Ecto neural progenitor cell (in vitro differentiated cells): ENCODE data around the gene NEDD9.

ENCODE experiments used
- DNase-seq: peaks from one replicate; pipeline ENCODE4 v3.0.0-alpha.2; 2018; ENCODE audit warnings: low spot score

NEDD9 gene

DNA sequence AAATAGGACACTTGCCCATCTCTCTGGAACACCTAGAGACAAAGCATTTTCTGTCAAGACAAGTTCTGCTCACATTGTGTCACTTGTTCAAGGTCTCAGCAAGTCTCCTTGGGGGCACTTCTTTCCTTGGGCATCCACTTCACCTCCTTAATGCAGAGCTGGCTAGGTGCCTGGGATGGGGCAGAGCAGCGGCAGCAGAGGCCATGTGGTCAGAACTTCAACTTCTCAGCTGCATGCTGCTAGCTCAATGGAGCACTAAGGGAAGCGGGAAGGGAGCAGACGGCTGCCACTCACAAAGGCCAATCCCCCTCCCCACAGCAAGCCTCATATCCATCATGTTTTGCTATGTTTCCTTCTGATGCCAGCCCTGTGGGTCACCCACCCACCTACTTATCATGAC lies 31.5 kb downstream of the NEDD9 start:
- DNase-seq = no peak

DNA sequence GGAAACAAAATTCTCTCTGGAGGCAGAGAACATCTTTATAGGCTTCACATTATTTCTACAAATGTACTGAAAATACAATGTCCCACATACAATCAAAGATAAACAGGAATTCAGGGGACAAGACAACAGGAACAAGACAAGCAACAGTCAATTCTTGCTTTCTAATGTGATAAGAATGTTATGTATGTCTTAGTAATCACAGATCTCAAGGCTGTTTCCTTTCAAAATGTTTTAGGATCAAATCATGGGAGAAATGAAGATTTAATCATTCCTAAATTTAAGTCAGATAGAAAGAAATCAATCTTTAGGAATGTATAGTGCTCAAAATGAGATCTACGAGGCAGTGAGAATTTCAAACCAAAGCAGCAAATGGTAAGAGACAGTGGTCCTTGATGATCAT lies 32.1 kb downstream of the NEDD9 start:
- no peak for DNase-seq

DNA sequence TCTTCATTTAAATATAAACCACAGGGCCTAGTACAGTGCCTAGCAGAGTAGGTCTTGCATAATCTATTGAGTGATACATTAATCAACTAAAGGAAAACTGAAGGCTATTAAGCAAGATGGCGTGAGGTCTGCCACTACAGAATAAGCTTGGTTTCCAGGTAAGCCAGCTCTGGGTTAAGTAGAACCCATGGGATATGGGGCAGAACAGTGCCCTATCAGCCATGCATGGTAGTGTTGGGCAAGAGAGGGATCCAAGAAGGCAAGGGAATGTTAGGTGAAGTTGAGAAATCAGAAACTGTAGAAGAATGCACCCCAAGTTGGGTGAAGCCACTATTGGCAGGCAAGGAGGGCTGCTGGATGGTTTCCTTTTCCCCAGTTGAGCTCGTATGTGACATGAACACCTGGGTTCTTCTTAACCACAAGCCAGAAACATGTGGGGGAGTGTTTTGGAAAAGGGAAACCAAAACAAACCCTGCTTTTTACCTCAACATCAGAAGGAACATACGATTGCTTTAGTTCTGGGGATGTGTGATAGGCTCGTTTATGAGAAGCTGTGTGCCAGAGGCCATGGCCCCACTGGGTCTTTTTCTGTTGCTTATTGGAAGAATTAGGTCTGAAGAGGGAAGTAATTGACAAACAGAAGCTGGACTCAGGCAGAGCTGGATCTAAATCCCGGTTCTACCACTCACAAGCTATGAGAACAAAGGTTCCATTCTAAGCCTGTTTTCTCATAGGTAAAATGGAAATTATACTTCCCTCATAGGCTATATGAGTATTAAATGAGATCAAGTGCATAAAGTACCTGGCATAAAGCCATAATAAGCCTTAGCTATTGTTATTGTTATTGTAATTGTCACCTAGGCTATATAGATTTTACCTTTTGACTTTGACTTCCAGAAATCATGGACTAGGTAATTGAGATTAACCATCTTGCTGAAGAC lies 33.5 kb downstream of the NEDD9 start:
- no peak for DNase-seq

DNA sequence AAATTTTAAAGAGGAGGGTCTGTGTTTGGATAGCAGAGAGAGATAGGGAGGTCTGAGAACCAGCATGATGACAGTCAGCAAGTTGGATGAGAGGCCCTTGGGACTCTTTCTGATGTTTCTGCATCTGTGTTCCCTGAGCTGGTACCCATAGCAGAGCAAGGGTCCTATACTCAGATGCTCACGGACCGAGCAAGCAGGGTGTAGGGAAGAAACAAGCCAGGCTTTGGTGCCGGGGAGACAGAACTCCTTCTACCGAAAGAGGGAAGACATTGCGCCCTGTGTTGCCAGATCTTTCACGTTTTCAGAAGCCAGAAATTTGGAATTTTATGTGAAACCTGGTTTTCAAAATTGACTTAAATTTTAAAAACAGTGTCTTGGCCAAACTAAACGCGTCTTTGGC lies 34.6 kb downstream of the NEDD9 start:
- DNase-seq = no peak

DNA sequence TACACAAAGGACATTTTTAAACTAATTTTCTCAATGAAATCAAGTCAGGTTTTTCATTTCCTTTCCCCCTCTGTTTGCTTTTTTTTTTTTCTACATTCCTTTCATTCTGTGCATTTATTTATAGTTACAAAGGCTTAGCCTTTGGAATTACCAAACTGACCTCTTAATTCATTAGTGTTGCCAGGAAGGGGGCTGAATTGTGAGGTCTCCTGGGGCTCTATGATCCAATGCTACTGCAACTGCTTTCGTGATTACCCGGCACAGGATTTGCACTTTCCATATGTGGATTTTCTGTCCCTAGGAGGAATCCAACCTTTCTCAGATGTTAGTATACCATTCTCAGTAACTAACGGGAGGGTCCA lies 35.3 kb downstream of the NEDD9 start:
- DNase-seq = no peak

DNA sequence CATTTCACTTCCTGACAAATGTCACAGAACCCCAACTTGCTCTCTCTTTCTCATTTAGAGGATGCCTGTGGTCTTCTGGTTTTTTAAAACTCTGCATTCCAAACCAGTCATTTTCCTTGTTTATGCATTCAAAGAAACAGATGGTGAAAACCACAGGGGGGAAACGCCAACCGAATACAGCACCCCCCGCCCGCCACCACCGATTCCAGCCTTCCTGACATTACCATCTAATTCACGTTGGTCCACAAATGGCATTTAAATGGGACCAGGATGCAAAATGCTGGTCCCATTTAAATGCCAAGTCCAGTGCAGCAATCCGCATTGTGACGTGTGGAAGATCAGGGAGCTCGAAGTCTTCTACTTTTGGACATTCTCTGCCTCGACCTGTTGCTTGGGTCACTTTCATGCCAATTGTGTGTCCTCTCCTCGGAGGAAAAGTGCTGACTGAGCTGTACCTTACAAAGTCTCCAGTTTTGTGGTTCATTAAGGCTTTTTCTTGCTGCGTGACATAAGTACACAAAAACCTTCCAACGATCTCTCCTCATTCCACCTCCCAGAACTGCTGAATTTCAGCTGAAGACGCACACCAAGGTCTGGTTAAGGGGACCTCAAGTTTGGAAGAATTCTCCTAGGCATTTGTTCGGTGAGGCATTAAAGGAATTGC lies 35.8 kb downstream of the NEDD9 start:
- DNase-seq = no peak

DNA sequence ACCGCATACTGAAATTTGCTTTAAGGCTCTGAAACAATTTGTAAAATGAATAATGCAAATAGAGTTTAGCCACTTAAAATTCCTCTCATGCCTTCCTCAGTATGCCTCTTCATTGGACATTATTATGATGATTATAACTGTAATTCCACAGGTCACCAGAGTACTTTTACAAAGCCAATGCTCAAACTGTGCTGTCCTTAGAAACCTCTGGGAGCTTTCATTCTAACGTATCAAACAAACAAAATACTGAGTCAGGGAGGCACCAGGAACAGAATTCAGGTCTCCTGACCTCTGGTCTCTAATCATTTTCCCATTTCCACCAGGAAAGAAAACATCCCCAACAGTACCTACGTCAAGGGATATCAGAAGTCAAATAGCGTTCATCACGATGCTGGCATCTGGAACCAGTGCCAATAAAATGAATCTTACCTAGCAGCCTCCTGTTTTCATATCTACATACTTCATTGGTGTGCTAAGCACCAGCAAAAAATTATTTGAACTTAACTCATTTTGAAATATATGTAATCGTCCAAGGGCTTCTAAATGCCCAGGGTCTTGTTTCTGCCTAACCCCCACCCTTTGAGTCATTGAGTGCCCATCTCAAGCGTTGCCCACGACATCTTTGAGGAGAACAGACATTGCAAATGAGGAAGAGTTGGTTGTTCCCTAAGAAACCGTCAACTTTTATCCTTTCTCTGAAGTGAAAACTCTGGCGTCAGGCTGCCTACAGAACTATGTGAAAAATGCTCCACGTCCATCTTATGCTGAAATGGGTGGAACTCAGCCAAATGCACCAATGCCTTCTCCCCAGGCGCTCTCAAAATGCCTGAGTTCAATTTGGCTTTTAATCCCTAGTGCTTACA lies 37.9 kb downstream of the NEDD9 start:
- DNase-seq = no peak

DNA sequence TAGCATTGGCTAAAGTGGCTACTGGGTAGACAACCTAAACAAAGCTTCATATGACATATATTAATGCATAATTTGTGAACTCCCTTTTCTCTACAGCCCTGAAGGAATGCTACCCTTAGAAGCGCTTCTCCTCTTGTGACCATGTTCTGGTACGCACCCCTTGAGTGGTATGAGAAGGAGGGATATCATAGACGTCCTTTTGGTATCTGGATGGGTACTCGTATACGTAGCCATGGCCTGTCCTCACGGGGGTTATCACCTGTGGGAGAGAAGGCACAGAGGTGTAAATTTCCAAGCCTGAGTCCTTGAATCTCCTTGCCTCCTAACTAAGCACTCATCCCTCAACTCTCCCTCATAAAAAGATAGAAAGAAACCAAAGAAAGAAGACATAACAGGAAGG lies 39.0 kb downstream of the NEDD9 start:
- DNase-seq = no peak

DNA sequence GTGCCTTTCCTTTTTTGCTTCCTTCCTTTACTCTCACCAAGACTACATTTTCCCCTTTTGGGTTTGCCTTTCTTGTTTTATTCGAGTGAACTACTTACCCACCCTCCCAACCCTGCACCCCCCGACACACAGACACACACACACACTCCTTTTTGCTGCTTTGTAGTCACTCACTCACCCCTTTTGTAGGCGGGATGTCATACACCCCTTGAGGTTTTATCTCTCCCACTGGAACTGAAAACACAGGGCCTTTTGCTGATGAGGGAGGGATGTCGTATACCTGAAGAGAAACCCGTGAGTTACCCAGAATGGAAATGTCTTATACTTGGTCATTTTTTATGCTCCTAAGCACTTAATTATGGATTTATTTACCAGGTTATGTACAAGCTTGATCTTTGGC lies 40.3 kb downstream of the NEDD9 start:
- no peak for DNase-seq

DNA sequence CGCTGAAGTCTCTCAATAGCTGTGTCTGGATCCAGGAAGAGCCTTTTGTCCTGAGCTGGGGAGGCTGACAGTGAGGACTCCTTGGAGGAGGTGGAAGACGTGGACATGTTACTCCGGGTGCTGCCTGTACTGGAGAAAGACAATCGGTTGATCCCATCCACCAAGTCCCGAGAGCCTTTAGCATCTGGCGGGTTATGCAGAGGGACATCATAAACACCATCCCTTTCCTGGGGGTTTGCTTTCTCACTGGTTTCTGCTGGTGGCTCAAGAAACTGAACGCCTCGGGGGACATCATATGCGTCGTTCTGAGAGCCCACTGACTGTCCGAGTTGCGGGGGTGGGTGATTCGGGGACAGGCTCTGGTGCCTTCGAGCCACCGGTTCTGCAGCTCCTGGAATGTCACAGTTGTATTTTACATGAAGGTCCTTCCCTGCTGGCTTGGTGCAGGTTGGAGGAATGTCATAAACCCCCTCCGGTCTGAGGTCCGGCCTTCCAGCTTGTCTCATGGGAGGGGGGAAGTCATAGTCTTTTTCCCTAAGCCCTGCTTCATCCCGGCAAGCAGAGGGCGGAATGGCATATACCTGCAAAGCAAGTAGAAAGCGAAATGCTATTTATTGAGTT lies 41.7 kb downstream of the NEDD9 start:
- DNase-seq = no peak

DNA sequence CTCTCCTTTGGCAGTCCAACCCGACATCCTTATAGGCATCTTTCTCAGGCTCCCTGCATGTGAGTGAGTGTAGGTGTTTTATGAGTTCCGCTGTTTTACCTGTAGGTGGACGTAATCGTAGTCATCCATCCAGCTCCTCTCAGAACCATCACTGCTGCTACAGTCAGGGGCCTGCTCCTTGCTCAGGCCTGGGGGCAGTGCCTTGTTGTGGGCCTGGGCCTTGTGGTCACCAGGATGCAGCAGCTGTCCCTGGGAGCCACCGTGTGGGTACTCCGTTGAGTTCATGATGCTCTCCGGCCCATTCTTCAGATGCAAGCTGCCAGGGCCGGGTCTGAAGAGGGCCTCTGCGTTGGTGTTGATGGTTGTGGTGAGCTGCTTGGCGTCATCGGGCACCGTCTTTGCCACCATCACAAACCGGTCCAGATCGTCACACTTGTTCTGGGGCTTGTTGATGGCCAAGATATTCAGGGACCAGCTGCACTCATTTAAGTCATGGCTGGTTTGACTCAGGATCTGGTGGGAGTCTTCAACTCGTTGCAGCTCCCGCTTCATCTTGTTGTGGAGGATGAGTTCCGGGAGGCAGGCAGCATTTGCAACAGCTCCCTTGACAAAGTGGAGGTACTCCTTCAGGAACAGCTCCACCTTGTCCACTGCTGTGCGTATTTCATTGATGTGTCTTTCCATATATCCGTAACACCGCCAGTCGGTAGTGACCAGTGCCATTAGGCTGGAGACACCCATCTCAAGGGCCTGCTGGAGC lies 42.4 kb downstream of the NEDD9 start:
- no peak for DNase-seq

DNA sequence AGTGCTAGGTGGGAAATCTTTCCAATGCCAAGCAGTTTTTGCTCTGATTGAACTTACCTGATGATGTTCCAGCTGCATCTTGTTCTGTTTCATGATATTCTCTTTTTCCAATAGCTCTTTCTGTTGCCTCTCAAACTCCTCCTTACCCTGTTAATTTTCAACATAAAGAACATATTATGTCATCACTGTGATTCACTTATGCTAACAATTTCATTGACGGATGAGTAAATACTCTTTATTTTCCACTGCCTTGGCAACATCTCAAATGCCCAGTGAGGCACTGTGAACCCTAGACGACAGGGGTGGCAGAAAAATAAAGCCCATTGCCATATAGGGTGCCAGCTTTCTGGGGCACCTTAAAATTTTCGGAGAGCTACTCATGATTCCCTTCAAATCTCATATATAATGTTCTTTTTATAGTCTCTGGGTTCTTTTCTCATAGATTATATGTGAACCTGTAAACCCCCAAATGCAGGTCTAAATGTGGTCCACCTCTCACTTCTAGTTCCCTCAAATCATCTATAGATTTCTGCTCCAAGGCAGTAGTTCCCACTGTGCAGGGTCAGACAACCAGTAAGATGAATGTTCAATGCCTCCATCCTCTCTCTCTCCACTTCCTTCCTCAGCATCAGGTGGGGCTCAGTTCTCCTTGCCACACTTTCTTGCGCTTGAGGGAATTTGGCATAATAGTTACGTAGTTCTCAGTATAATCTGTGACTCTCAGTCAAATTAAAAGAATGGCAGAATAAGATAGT lies 44.1 kb downstream of the NEDD9 start:
- DNase-seq = no peak

DNA sequence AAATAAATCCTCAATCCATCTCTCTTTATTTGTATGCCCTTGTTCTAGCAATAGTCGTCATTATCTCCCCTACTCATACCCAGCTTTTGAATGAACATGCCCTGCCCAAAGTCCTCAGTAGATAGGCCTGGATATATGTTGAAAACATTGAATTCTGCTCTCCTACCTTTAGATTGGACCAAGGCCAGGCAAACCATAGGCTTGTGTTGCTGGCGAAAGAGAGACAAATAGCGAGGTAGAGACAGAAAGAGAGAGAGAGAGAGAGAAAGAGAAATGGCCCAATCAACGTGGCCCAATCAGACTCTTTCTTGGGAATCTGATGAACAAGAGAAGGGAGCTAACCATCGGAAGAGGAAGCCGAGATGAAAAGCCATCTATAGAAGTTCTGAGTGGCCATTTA lies 45.2 kb downstream of the NEDD9 start:
- no peak for DNase-seq

DNA sequence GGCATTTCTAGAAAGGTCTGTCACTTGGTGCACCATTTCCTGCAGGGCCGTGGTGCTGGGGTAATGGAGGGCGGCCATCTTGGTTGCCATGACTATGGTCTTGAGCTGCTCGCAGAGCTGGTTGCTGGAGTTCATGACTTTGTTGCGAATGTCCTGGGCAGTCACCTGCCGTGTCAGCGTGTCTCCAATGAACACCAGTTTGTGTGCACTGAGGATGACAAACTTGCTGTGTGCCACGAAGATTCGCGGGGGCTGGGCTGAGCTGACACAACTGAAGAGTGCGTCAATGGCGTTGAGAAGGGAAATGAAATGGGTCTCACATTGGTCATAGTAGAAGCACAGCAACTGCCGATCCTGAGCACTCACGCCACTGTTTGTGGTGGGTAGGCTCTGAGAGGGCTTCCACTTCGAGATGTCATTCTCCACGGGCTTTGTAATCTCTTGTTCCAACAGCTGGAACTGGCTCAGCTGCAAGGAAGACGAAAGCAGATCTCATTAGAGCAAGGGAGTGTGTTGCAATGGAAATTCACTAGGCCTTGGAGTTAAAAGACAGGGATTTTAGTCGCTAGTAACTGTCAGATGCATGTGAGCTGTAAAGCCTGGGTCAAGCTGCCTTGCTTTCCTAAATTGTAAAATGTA lies 47.1 kb downstream of the NEDD9 start:
- DNase-seq = no peak

DNA sequence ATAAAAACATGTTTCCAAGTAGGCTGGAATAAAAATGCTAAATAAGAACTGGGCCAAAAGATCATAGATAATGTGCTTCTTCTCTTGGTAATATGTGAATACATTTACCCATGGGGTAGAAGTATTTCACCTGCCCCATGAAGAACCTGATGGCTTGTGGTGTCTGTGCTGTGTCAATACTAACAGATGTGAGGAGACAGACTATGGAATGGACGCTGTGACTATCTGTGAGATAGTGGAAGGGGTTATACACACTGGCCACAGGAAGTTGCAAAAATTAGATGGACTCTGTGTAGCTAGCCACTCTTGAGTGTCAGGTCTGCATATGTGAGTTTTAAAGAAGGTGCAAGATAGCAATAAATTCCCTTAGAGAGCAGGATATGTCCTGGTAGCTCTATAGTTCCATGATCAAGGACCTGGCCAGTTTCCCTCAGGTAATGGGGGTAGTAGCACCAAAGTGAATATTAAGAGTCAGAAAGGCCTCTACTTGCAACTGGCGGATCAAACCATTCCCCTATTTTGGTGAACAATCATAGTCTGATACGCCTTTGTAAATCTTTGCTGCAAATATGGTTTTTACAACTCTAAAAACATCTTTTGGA lies 48.6 kb downstream of the NEDD9 start:
- no peak for DNase-seq

DNA sequence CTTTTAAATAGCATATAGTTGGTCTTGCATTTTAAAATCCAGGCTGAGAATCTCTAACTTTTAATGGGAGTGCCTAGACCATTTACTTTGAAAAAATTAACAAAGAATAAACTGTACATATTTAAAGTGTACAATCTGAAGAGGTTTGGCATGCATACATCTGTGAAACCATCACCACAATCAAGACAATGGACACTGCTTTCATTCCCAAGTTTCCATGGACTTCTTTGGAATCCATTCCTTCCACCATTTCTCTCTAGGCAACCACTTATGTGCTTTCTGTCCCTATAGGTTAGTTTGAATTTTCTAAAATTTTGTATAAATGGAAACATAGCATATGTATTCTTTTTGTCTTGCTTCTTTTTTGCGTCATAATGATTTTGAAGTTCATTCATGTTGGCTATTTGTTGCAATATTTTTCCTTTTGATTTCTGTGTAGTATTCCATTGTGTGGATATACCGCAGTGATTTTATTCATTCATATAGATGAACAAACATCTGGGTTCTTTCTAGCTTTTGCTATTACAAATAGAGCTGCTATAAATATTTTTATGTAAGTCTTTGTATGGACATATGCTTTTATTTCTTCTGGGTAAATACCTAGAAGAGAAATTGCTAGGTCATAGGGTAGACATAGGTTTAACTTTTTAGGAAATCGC lies 50.9 kb downstream of the NEDD9 start:
- DNase-seq = no peak

DNA sequence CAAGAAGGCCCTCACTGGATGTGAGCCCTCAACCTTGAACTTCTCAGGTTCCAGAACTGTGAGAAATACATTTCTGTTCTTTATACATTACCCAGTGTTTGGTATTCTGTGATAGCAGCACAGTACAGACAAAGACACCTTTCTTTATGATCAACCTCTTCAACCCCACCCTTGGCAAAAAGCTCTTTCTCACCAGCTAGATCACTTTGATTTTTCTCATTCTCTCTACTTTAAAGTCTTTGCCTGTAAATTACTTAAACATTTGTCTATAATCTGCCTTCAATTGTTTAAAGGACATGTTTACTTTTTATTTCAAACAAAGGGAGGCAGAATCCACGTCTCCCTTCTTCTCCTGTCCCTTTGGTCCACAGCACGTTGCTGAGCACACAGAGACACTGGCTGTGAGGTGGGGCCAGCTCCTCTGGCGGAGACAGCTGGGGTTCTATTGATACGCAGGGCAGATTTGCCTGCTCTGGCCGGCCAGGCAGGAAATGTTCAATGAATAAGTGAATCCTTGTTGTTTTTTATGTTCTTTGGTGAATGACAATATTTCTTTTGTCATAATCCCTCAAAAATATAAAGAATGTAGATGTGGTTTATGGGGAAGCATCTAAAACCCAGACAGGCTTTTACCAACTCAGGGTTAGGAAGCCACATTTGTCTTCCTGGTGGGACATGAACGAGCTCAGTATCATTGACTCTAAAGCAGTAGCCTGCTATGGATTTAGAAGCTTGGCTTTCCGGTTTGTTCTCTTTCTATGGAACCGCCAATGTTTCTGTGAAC lies 52.9 kb downstream of the NEDD9 start:
- no peak for DNase-seq

DNA sequence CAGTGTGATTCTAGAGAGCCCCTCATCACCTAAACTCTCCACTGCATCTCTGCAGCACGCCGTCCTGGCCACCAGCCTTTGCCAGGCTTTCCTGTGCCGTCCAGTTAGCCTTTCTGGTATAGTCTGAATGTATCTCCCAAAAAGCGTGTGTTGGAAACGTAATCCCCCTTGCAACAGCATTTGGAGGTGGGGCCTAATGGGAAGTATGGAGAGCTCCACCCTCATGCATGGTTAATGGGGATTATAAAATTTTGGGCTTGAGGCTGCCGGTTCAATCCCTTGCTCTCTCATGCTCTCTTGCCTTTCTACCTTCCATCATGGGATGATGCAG lies 53.4 kb downstream of the NEDD9 start:
- no peak for DNase-seq

DNA sequence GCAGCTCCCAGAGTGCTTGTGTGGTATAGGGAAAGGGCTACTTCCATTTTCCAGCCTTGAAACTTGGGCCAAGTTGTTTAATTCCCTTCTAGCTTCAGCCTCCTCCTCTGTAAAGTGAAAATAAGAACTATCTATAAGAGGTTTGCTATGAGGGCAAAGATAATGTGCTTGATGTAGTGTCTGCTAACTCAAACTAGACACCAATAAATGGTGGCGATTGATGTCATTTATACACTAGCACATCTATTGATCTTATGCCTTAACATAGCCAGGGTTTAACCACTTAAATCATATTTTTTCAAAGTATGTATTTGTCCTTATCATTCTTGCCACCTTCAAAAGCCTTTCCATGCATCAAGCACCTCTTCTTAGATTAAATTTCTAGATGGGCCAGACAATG lies 55.2 kb downstream of the NEDD9 start:
- DNase-seq = no peak
